Right cardiac atrium (tissue), 5 donors: Measurements from ENCODE around the gene RTTN. TPM values are rescaled to one million over a fixed set of nuclear protein-coding genes. Genes with fewer than 3 reads are reported as not detected.
A peak's percentile ranks its signal among the peaks of the same experiment; 100 is the strongest.

Source experiments
- ATAC-seq, 2 donors: fragments of 200-7000 bp; cut with Tn5 transposase; one replicate each; pipeline versions ENCODE4 v1.8.0 to v1.9.1; 2020; ENCODE audit warnings: moderate library complexity in 2 of 2, mild to moderate bottlenecking in 1 of 2
- DNase-seq, 3 donors: peaks; one replicate each; pipeline ENCODE4 v3.0.0-alpha.2; 2020
- H3K27ac ChIP-seq: one replicate; pipeline ENCODE4 v1.5.1; 2013; ENCODE audit warnings: mild to moderate bottlenecking, low read length, control low read depth, moderate library complexity
- H3K27me3 ChIP-seq: one replicate; pipeline ENCODE4 v1.6.1; 2013; ENCODE audit not compliant: control insufficient read depth, insufficient read depth
- H3K4me1 ChIP-seq: one replicate; pipeline ENCODE4 v1.6.1; 2013; ENCODE audit warnings: low read length; ENCODE audit not compliant: control insufficient read depth, insufficient read depth
- H3K4me3 ChIP-seq: one replicate; pipeline ENCODE4 v1.5.1; 2013; ENCODE audit warnings: low read length, control low read depth
- H3K9me3 ChIP-seq: one replicate; pipeline ENCODE4 v1.6.1; 2013; ENCODE audit warnings: low read length; ENCODE audit not compliant: control insufficient read depth
- WGBS: extraction: QIAGEN DNeasy Blood & Tissue Kit; methylation state at CpG from one replicate; pipeline ENCODE4 v1.1.7; 2013; 5-methylcytosine and 5-hydroxymethylcytosine counted together
- intact Hi-C, 4 donors: fragments of 100-400 bp; cut with DNase I; formaldehyde crosslinking; loops; one replicate each; pipeline versions ENCODE4 v1.11.0 to v1.14.0; 2022 to 2023
- polyA plus RNA-seq: library from polyadenylated mRNA; stranded (reverse); fragments of 200-250 nt; gene quantifications from one replicate; pipeline ENCODE4 v1.2.3, GENCODE V29; 2013
- total RNA-seq, 4 donors: library from RNA; stranded (reverse); fragmentation: NEBNext Ultra II Directional; extraction: Animal tissue kit (Norgen Biotek cat#: 25700); gene quantifications; one replicate each; pipeline ENCODE4 v1.2.1, GENCODE V29; 2021
- donor health status: healthy with polysubstance abuse.
- donor health status: DM: no; HTN: yes; CAD: no.
- donor health status: DM: no; HTN: no; CAD: no.
- donor health status: DM: no; HTN: yes; CAD: no; lungs with severe emphysema.
- donor health status: DM: yes; HTN: yes; CAD: no.

Gene RTTN
- total and polyA plus RNA-seq, 5 donors, result 3.8 to 7.9 (median 6.9) TPM

- Histone ChIP-seq H3K27ac (peak overlapping the region; percentile 61), H3K4me3 (peak overlapping the region; percentile 9), H3K9me3 (no peaks in the 10 kb centered on the region), H3K4me1 (peaks cover 2% of the 10 kb centered on the region), H3K27me3 (no peaks in the 10 kb centered on the region)
- intact Hi-C loops, result no loop called here
- ATAC-seq, result peak; percentile 67 to 84
- no peak for DNase-seq
- WGBS, result 41% methylated on average over 3 of the region's 3 CpGs
Observed at GRCh38 chr18:70005580-70005979, 199.9 kb downstream of the RTTN start.

DNA sequence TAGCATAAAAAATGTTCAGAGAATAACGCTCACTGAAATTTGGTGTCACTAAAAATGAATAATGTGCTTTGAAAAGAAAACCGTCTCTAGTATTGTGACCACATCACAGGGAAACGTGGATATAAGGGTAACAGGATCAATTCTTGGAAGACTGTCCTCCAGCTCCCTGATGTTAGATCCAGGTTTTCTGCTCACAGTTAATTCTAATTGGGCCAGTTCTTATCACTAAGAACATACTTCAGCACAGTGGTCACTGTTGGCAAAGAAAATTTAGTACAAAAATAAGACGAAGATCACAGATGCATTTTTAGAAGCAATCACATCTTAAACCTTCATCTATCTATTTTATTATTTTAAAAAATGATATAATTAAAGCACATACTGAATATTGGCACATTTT, 200.8 kb downstream of the RTTN start:
- no peak overlapping the region for H3K27ac ChIP-seq

DNA sequence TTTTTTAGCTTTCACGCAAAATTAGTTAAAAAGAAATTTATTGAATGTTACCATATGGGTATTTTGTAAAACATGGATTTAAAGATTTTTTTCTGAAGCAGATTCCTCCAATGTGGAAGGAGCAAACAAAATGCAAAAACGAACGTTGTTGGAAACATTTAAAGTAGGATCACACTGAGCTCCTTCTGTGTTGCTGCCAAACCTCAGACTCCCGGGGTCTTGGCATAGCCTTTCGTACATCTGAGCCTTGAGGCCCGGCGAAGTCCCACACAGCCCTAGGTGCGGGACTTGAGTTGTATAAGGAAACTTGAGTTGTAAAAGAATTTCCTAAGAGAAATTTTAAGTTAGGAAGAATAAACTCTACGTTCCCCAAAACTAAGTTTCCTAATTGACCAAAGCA, 205.8 kb downstream of the RTTN start:
- Histone ChIP-seq H3K27ac (no peak overlapping the region), H3K9me3 (no peaks in the 10 kb centered on the region), H3K27me3 (no peaks in the 10 kb centered on the region), H3K4me1 (peaks cover 4% of the 10 kb centered on the region), H3K4me3 (no peak overlapping the region)
- DNase-seq (no peak), ATAC-seq (no peak)
- WGBS, result 68% methylated on average over 9 of the region's 9 CpGs
- intact Hi-C loops, result loop anchor here in 1 of 4 donors (10.0 kb wide), 1 partner anchor 515 kb away; no protein-coding TSS in a partner anchor

More for the DNA sequence above, 200.8 kb downstream of the RTTN start:
- peak; percentile 80 to 85 for ATAC-seq
- 48% methylated on average over 4 of the region's 4 CpGs for WGBS
- Histone ChIP-seq H3K9me3 (no peaks in the 10 kb centered on the region), H3K4me3 (no peak overlapping the region), H3K4me1 (peaks cover 2% of the 10 kb centered on the region), H3K27me3 (no peaks in the 10 kb centered on the region)
- intact Hi-C loops, result no loop called here
- DNase-seq, result no peak

- Histone ChIP-seq H3K27me3 (no peaks in the 10 kb centered on the region), H3K4me1 (peaks cover 2% of the 10 kb centered on the region), H3K4me3 (no peak overlapping the region), H3K9me3 (no peaks in the 10 kb centered on the region), H3K27ac (peak overlapping the region; percentile 89)
- DNase-seq, result peak in 1 of 3 donors; percentile 48
- ATAC-seq, result peak; percentile 84 to 91
- intact Hi-C loops, result loop anchor here in 1 of 4 donors (10.0 kb wide), 1 partner anchor 514 kb away; no protein-coding TSS in a partner anchor
Observed at GRCh38 chr18:69998523-69998987, 206.9 kb downstream of the RTTN start.

- ATAC-seq (no peak), DNase-seq (no peak)
- Histone ChIP-seq H3K27me3 (no peaks in the 10 kb centered on the region), H3K27ac (peak overlapping the region; percentile 36), H3K4me1 (peaks cover 2% of the 10 kb centered on the region), H3K4me3 (no peak overlapping the region), H3K9me3 (no peaks in the 10 kb centered on the region)
- intact Hi-C loops, result loop anchor here in 1 of 4 donors (10.0 kb wide), 1 partner anchor 512 kb away; no protein-coding TSS in a partner anchor
- WGBS, result 79% methylated on average over 7 of the region's 7 CpGs
Observed at GRCh38 chr18:69996951-69997798, 208.3 kb downstream of the RTTN start.

- DNase-seq, result no peak
- Histone ChIP-seq H3K4me1 (peaks cover 2% of the 10 kb centered on the region), H3K4me3 (no peak overlapping the region), H3K27me3 (no peaks in the 10 kb centered on the region), H3K9me3 (no peaks in the 10 kb centered on the region), H3K27ac (no peak overlapping the region)
- intact Hi-C loops, result loop anchor here in 1 of 4 donors (10.0 kb wide), 1 partner anchor 512 kb away; no protein-coding TSS in a partner anchor
- WGBS, result 83% methylated on average over 2 of the region's 2 CpGs
- no peak for ATAC-seq
Observed at GRCh38 chr18:69996417-69996816, 209.1 kb downstream of the RTTN start.

GRCh38 chr18:69995774-69996173, 209.7 kb downstream of the RTTN start:
- WGBS, result 87% methylated on average over 3 of the region's 3 CpGs

DNA sequence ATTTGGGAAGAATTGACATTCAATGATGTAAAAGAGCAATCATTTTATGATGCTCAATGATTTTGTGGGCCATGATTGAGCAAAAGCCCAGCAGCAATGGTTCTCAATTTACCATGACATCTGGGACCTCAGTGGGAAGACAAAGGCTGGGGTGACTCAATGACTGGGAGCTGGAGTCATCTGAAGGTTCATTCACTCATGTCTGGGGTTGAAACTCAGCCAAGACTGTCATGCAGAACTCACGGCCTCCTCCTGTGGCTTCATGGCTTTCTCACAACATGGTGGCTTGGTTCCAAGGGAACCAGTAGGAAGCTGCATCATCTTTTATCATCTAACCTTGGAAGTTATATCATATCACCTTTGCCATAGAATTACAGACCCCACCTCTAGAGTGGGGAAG, 212.7 kb downstream of the RTTN start:
- H3K9me3 ChIP-seq, result peaks cover 2% of the 10 kb centered on the region
- no peaks in the 10 kb centered on the region for H3K27me3 ChIP-seq
- intact Hi-C loops, result loop anchor here in 1 of 4 donors (10.0 kb wide), 1 partner anchor 508 kb away; no protein-coding TSS in a partner anchor
- ATAC-seq (no peak), DNase-seq (no peak)
- no peaks in the 10 kb centered on the region for H3K4me1 ChIP-seq
- H3K4me3 ChIP-seq, result no peak overlapping the region
- H3K27ac ChIP-seq, result no peak overlapping the region
- WGBS, result 76% methylated on average over 1 of the region's 1 CpG

More at GRCh38 chr18:69995774-69996173, 209.7 kb downstream of the RTTN start:
- Histone ChIP-seq H3K27me3 (no peaks in the 10 kb centered on the region), H3K4me3 (no peak overlapping the region), H3K27ac (no peak overlapping the region), H3K4me1 (peaks cover 2% of the 10 kb centered on the region), H3K9me3 (peaks cover 2% of the 10 kb centered on the region)
- DNase-seq, result no peak
- no peak for ATAC-seq
- intact Hi-C loops, result loop anchor here in 1 of 4 donors (10.0 kb wide), 1 partner anchor 511 kb away; no protein-coding TSS in a partner anchor

DNA sequence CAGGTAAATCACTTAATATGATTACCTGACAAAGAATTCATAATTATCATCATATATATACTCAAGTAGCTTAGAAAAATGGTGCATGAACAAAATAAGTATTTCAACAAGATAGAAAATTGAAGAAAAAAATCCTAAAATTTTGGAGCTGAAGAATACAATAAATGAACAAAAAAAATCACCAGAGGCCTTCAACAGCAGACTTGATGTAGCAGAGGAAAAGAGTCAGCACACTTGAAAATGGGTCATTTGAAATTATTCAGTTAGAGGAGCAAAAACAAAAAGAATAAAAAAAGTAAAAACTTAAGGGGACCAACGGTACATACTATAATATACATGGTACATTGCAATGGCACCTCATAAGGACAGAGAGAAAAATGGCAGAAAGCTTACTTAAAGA, 217.6 kb downstream of the RTTN start:
- no peak for DNase-seq

GRCh38 chr18:69985239-69985638, 220.2 kb downstream of the RTTN start:
- ATAC-seq (peak in 1 of 2 donors; percentile 24), DNase-seq (no peak)
- Histone ChIP-seq H3K4me1 (no peaks in the 10 kb centered on the region), H3K4me3 (no peak overlapping the region), H3K27ac (no peak overlapping the region), H3K9me3 (no peaks in the 10 kb centered on the region), H3K27me3 (no peaks in the 10 kb centered on the region)
- WGBS, result 97% methylated on average over 4 of the region's 4 CpGs
- intact Hi-C loops, result no loop called here

More for the DNA sequence above, 217.6 kb downstream of the RTTN start:
- ATAC-seq, result no peak
- Histone ChIP-seq H3K27ac (no peak overlapping the region), H3K4me3 (no peak overlapping the region), H3K27me3 (no peaks in the 10 kb centered on the region), H3K9me3 (peaks cover 2% of the 10 kb centered on the region), H3K4me1 (no peaks in the 10 kb centered on the region)
- intact Hi-C loops, result no loop called here
- WGBS, result 98% methylated on average over 1 of the region's 1 CpG

DNA sequence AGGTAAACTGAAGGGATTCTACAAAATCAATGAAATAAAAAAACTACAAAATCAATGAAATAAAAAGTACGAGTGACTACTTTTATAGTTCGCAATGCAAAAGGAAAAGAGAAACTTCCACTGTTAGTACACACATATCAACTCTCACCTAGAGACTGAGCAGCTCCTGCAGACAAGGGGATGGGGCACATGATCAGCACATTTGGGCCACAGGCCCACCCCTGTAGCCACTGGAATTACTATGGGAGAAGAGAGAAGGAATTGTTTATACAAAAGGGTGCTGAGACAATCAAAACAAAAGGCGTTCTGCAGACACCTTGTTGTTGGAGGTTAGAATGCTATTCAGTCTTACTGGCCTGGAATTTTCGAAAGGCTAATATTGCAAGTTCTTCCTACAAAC, 223.1 kb downstream of the RTTN start:
- Histone ChIP-seq H3K4me3 (no peak overlapping the region), H3K27me3 (no peaks in the 10 kb centered on the region), H3K9me3 (no peaks in the 10 kb centered on the region), H3K4me1 (no peaks in the 10 kb centered on the region), H3K27ac (no peak overlapping the region)
- no peak for DNase-seq
- 94% methylated on average over 4 of the region's 4 CpGs for WGBS
- intact Hi-C loops, result no loop called here
- ATAC-seq, result no peak
